Raji (cell line): ENCODE results near the gene THOC3.
A peak's percentile ranks its signal among the peaks of the same experiment; 100 is the strongest.

Experiments
- POLR2A ChIP-seq: IDR thresholded peaks from 2 replicates; pipeline ENCODE4 v1.6.1; 2011; ENCODE audit warnings: low read depth, low read length, control low read depth; ENCODE audit not compliant: insufficient read depth

Gene THOC3, protein sequence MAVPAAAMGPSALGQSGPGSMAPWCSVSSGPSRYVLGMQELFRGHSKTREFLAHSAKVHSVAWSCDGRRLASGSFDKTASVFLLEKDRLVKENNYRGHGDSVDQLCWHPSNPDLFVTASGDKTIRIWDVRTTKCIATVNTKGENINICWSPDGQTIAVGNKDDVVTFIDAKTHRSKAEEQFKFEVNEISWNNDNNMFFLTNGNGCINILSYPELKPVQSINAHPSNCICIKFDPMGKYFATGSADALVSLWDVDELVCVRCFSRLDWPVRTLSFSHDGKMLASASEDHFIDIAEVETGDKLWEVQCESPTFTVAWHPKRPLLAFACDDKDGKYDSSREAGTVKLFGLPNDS

DNA sequence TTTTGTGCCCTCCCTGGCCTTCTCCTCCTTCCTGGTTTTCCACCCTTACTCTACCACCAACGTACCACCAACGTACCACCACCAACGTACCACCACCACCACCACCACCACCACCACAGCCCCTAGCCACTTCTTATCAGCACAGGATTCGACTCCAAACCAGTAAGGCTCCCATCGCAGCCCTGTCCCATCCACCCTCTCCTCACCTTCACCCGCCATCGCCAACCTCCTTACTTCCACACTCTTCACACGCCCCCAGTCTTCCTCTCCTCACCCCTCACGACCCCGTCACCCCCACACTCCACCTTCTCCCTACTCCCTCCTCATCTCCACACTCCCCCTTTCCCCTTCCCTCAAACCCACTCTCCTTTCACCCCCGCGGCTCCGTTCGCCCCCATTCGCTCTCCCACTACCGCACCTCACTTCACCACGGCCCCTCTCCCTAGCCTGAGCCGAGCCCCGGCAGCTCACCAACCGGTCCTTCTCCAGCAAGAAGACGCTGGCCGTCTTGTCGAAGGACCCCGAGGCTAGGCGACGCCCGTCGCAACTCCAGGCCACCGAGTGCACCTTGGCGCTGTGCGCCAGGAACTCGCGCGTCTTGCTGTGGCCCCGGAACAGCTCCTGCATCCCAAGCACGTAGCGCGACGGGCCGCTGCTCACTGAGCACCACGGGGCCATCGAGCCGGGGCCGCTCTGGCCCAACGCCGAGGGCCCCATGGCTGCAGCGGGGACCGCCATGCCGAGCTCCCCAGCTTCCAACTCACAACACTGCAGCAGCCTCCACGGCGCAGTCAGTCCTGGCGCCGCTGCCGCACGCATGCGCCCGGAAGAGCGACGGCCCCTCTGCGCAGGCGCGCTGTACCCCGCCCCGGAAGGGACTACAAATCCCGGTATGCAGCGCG lies at the start of gene THOC3:
THOC3 (minus strand) TSS at position 845 of the 902 bp plus-strand sequence; CDS start at position 738, 107 bp downstream.
- peak; percentile 69 for TF ChIP-seq POLR2A

DNA sequence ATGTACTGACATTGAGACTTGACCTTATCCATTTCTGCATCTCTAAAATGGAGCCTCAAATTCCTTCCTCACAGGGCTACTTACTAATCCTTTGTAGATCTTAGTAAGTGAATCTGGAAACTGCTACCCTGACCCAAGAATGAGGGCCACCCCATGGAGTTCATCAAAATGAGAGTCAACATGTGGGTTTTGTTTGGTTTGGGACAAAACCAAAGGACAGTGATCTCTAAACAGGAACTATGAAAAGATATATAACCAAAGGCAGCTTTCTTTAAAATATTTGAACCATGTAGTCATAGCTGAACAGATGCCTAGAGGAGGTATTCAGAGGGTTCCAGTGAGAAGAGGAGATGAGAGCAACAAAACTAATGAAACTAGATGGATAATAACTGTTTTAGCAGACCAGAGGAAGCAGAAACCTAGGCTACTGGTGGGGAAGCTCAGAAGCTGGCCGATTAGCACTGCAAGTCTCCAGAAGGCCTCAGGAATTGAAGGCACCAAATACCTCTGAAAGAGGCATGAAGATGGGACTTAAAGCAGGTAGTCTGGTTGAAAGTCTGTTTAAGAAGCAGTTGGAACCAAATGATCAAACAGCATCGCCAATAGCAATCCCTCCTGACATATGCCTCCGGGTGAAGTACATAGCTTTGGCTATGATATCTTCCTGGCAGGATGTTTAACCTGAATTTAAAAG lies 45.8 kb downstream of the THOC3 start:
- TF ChIP-seq POLR2A = no peak

DNA sequence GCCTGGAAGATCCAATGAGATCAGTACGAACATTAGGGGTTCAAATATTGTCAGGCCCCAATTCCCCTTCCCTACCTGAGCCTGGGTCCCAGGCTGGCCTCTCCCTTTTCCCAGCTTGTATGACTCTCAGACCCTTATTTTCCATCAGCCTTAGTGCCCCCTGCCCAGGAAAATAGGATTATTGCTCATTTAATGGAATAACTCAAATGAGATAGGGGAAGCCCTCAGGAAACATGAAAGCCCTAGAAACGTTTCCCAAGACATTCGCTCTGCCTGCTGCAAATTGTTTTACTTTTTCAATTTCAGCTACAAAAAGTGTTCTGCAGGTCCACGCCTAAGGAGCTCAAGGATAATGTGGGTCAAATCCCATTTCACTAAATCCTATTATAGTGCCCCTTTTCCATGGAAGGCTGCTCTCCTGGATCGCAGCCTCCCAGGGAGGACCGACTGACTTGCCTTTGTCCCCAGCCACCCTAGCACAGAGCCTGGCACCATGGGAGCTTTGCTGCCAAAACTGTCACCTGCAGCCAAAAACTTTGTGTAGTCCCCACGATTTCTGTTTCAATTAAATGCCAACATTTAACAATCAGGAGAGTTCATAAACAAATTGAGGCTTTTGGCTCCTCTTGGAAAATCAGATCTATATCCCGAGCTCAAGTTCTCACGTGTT lies 46.9 kb downstream of the THOC3 start:
- TF ChIP-seq POLR2A = no peak

DNA sequence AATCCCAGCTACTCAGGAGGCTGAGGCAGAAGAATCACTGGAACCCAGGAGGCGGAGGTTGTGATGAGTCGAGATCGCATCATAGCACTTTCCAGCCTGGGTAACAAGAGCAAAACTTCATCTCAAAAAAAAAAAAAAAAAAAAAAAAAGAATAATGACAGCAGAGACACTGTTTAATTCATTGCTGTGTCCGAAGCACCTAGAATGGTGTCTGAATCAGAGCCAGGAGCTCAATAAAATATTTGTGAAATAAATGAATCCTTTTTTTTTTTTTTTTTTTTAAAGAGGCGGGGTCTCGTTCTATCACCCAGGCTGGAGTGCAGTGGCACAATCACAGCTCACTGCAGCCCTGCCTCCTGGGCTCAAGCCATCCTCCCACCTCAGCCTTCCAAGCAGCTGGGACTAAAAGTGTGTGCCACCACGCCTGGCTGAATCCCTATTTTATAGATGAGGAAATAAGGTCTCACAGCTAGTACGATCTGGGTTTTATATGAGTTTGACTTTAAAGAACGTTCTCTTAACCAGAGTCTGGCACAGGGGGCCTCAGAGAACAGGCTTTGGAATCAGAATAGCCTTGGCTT lies 47.8 kb downstream of the THOC3 start:
- TF ChIP-seq POLR2A = no peak
